Measurements from ENCODE around the gene OR1F1. TPM values are rescaled to one million over a fixed set of nuclear protein-coding genes. Genes with fewer than 3 reads are reported as not detected.

OR1F1 gene
- total and polyA plus RNA-seq, 2 donors (not counting 1 experiment from before 2014, with no cell fraction given) = 0.23 TPM; not detected in 1

DNA sequence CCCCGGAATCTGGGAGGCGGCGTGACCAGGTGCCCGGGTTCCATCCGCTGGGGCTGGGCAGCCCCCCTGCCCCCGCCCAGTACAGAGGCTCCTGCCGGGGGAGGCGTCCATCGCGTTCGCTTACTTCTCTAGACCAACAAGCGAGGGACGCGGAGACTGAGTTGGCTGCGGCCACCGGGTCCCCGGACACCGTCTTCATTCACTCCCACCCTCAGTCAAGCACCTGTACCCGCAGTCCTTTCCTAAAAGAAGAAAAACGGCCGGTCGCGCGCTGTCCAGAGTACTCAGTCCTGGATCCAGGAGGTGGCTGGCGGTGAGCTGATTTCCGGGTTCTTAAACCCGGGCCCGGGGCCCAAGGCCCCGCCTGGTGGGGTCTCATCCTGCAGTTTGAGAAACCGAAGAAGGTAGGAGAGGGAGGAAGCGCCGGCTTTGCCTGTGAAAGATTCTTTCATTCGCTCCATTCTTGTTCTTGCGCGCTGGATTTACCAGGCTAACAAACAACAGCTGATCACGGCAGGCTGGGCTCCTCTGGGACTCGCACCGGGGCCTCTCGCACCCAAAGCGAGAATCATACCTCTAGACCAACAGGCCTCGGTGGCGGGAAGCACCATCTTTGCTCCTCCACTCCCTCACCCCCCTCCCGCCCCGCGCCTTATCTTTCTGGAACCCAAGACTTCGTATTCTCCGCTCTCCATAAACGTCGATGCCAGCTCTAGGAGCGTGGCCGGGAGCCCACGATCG is 17.4 kb upstream of the OR1F1 start:
- no peak for DNase-seq (ENCODE audit: low read depth in 2 of 2)
- H2AFZ ChIP-seq (ENCODE audit: low read length) = no peak overlapping the region

DNA sequence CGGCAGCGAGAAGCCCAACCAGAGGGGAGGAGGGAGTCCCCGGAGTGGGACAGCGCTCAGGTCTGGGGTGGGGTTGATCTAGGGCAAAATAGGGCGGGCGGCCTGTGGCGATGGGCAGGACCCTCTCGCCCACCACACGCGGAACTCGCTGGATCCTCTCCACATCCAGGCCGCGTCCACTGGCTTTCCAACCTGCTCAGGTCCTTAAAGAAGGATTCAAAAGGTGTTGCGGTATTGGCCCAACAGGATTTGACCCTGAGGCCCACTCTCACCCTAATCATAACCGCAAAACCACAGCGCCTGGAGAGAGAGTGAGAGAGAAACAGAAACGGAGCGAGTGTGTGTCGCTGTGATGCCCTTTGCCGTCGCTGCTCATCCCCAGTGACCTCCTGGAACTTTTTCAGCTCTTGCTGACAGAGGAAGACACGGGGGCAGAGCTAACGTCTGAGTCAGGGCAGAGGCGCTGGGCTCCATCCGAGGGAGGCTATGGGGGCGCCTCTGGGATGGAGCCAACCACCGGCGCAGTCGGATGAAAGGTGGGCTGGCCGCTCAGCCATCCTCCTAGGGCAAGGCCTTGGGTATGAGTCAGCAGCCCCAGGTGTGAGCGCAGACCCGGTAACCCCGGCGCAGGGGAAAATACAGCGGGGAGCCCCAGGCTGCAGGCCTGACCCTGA is 16.7 kb upstream of the OR1F1 start:
- no peak overlapping the region for H3K27ac ChIP-seq (ENCODE audit: insufficient read depth, low read length)
- H3K9me3 ChIP-seq (ENCODE audit: control insufficient read depth, insufficient read depth, low read depth, low read length) = no peaks in the 10 kb centered on the region
- H3K4me2 ChIP-seq (ENCODE audit: extremely low read depth, insufficient read depth, low read length) = peak overlapping the region; percentile 54
- no peak overlapping the region for H2AFZ ChIP-seq (ENCODE audit: low read length)
- TF ChIP-seq EZH2 (IDR thresholded peaks at IDR 0.05; ENCODE audit: low read length, missing control alignments) = no peak
- TF ChIP-seq, protein P1, sequence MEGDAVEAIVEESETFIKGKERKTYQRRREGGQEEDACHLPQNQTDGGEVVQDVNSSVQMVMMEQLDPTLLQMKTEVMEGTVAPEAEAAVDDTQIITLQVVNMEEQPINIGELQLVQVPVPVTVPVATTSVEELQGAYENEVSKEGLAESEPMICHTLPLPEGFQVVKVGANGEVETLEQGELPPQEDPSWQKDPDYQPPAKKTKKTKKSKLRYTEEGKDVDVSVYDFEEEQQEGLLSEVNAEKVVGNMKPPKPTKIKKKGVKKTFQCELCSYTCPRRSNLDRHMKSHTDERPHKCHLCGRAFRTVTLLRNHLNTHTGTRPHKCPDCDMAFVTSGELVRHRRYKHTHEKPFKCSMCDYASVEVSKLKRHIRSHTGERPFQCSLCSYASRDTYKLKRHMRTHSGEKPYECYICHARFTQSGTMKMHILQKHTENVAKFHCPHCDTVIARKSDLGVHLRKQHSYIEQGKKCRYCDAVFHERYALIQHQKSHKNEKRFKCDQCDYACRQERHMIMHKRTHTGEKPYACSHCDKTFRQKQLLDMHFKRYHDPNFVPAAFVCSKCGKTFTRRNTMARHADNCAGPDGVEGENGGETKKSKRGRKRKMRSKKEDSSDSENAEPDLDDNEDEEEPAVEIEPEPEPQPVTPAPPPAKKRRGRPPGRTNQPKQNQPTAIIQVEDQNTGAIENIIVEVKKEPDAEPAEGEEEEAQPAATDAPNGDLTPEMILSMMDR (conservative IDR thresholded peaks at IDR 0.05 in 1 of 2, IDR thresholded peaks at IDR 0.05 in 1 of 2; ENCODE audit: low read depth in 1 of 2, low read length in 2 of 2) = no peak
- no peak for DNase-seq (ENCODE audit: low read depth in 2 of 2)
- no peaks in the 10 kb centered on the region for H4K20me1 ChIP-seq (ENCODE audit: control insufficient read depth, extremely low read depth, insufficient read depth, low read length)
- no peak overlapping the region for H3K9ac ChIP-seq (ENCODE audit: insufficient read depth, low read length)
- H3K79me2 ChIP-seq (ENCODE audit: control insufficient read depth, insufficient read depth, low read length) = no peaks in the 10 kb centered on the region
- H3K27me3 ChIP-seq (ENCODE audit: control insufficient read depth, insufficient read depth, low read length) = peaks cover 27% of the 10 kb centered on the region
- no peaks in the 10 kb centered on the region for H3K36me3 ChIP-seq (ENCODE audit: control insufficient read depth, insufficient read depth, low read length)
- no peaks in the 10 kb centered on the region for H3K4me1 ChIP-seq (ENCODE audit: control insufficient read depth, extremely low read depth, insufficient read depth, low read length)
- H3K4me3 ChIP-seq (replicated peaks in 1 of 4; ENCODE audit: control extremely low read depth in 1 of 4, insufficient read depth in 1 of 4, low read depth in 3 of 4, low read length in 4 of 4) = no peak overlapping the region

More for the DNA sequence above, 17.4 kb upstream of the OR1F1 start:
- Histone ChIP-seq H4K20me1 (ENCODE audit: control insufficient read depth, extremely low read depth, insufficient read depth, low read length) (no peaks in the 10 kb centered on the region), H3K79me2 (ENCODE audit: control insufficient read depth, insufficient read depth, low read length) (no peaks in the 10 kb centered on the region), H3K36me3 (ENCODE audit: control insufficient read depth, insufficient read depth, low read length) (no peaks in the 10 kb centered on the region), H3K4me2 (ENCODE audit: extremely low read depth, insufficient read depth, low read length) (peak overlapping the region; percentile 48), H3K27me3 (ENCODE audit: control insufficient read depth, insufficient read depth, low read length) (peaks cover 27% of the 10 kb centered on the region), H3K27ac (ENCODE audit: insufficient read depth, low read length) (no peak overlapping the region), H3K9ac (ENCODE audit: insufficient read depth, low read length) (no peak overlapping the region), H3K9me3 (ENCODE audit: control insufficient read depth, insufficient read depth, low read depth, low read length) (no peaks in the 10 kb centered on the region), H3K4me3 (replicated peaks in 1 of 4; ENCODE audit: control extremely low read depth in 1 of 4, insufficient read depth in 1 of 4, low read depth in 3 of 4, low read length in 4 of 4) (peak overlapping the region in 1 of 4 experiments; percentile 22), H3K4me1 (ENCODE audit: control insufficient read depth, extremely low read depth, insufficient read depth, low read length) (no peaks in the 10 kb centered on the region)
- TF ChIP-seq EZH2 (IDR thresholded peaks at IDR 0.05; ENCODE audit: low read length, missing control alignments) = peak; percentile 80
- TF ChIP-seq, protein P1 (conservative IDR thresholded peaks at IDR 0.05 in 1 of 2, IDR thresholded peaks at IDR 0.05 in 1 of 2; ENCODE audit: low read depth in 1 of 2, low read length in 2 of 2) = no peak

DNA sequence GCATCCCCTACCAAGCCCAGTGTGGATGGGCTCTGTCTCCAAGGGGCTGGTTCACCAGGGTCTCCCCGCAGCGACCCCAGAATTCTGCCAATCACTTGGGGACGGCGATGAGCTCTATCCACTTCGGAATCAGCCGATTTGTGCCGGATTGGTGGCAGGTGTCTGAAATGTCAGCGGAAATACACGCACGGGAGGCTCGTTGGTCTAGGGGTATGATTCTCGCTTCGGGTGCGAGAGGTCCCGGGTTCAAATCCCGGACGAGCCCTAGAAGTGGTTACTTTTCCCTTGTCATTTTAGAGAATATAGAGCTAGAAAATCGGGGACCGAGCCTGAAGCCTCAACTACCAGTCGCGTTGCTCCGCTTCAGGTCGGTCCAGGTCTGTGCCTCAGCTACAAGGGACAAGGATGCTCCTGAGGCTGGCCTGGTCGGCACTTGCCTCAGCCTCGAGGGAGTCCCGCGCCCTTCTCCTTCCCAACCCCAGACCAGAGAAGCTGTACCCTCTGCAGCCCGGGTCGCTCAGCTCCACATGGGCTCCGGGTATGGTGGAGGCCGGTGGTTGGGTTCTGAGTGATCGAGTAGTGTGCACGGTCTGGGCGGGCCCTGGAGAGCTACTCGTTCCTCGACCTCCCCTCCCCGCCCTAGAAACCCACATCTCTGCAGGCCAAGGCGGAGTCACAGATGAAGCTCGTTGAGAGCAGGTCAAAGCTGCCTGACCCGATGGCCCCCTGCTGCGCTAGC is 16.0 kb upstream of the OR1F1 start:
- TF ChIP-seq EZH2 (IDR thresholded peaks at IDR 0.05; ENCODE audit: low read length, missing control alignments) = no peak
- TF ChIP-seq, protein P1 (conservative IDR thresholded peaks at IDR 0.05 in 1 of 2, IDR thresholded peaks at IDR 0.05 in 1 of 2; ENCODE audit: low read depth in 1 of 2, low read length in 2 of 2) = no peak
- Histone ChIP-seq H2AFZ (ENCODE audit: low read length) (no peak overlapping the region), H3K27ac (ENCODE audit: insufficient read depth, low read length) (no peak overlapping the region), H3K9me3 (ENCODE audit: control insufficient read depth, insufficient read depth, low read depth, low read length) (no peaks in the 10 kb centered on the region), H3K27me3 (ENCODE audit: control insufficient read depth, insufficient read depth, low read length) (peaks cover 24% of the 10 kb centered on the region), H3K4me3 (replicated peaks in 1 of 4; ENCODE audit: control extremely low read depth in 1 of 4, insufficient read depth in 1 of 4, low read depth in 3 of 4, low read length in 4 of 4) (no peak overlapping the region), H4K20me1 (ENCODE audit: control insufficient read depth, extremely low read depth, insufficient read depth, low read length) (no peaks in the 10 kb centered on the region), H3K36me3 (ENCODE audit: control insufficient read depth, insufficient read depth, low read length) (no peaks in the 10 kb centered on the region), H3K9ac (ENCODE audit: insufficient read depth, low read length) (no peak overlapping the region), H3K4me1 (ENCODE audit: control insufficient read depth, extremely low read depth, insufficient read depth, low read length) (no peaks in the 10 kb centered on the region), H3K4me2 (ENCODE audit: extremely low read depth, insufficient read depth, low read length) (peak overlapping the region; percentile 54), H3K79me2 (ENCODE audit: control insufficient read depth, insufficient read depth, low read length) (no peaks in the 10 kb centered on the region)
- DNase-seq (ENCODE audit: low read depth in 2 of 2) = peak in 1 of 2 donors; percentile 72

Measured in fibroblast of lung (primary cell).